Stomach (tissue), 9 donors: Measurements from ENCODE around the gene TMEM245. TPM values are rescaled to one million over a fixed set of nuclear protein-coding genes. Genes with fewer than 3 reads are reported as not detected.

Experiments used
- DNase-seq, 2 donors: peaks; one replicate each; pipeline versions ENCODE4 v3.0.0 to v3.0.0-alpha.2; 2013 to 2019
- H3K27ac ChIP-seq, 5 donors: fragments of 200-600 bp in 4 of 5; sonication (generic) in 4 of 5; one replicate each; pipeline ENCODE4 v1.5.1; 2013 to 2019; ENCODE audit warnings: mild to moderate bottlenecking in 1 of 5, moderate library complexity in 1 of 5
- H3K27me3 ChIP-seq, 3 donors: fragments of 200-600 bp; sonication (generic); one replicate each; pipeline ENCODE4 v1.5.1; 2017 to 2019; ENCODE audit warnings: mixed run types in 1 of 3
- H3K36me3 ChIP-seq, 4 donors: fragments of 200-600 bp; sonication (generic); 1 replicate in 3 of 4; 2 replicates in 1 of 4; pipeline ENCODE4 v1.5.1; 2016 to 2019
- H3K4me1 ChIP-seq, 4 donors: fragments of 200-600 bp; sonication (generic); one replicate each; pipeline ENCODE4 v1.5.1; 2016 to 2019
- H3K4me3 ChIP-seq, 4 donors: fragments of 200-600 bp; sonication (generic) in 3 of 4; one replicate each; pipeline ENCODE4 v1.5.1; 2016 to 2019; ENCODE audit warnings: mild to moderate bottlenecking in 1 of 4
- H3K9me3 ChIP-seq, 4 donors: fragments of 200-600 bp; sonication (generic); one replicate each; pipeline ENCODE4 v1.5.1; 2016 to 2019
- CTCF ChIP-seq, 7 experiments: fragments of 450-650 bp in 4 of 7; fragments of 200-600 bp in 3 of 7; sonication (generic) in 3 of 7; IDR thresholded peaks; one replicate each; pipeline ENCODE4 v1.5.1; 2016 to 2019; ENCODE audit warnings: antibody characterized with exemption in 7 of 7, control low read depth in 2 of 7, mild to moderate bottlenecking in 1 of 7
- EP300 ChIP-seq: sonication (generic); formaldehyde crosslinking; IDR thresholded peaks from one replicate; pipeline ENCODE4 v1.6.1; 2017; ENCODE audit warnings: antibody characterized with exemption
- POLR2A ChIP-seq, 4 donors: fragments of 450-650 bp; IDR thresholded peaks; one replicate each; pipeline ENCODE4 v1.6.1; 2016; ENCODE audit warnings: antibody characterized with exemption in 4 of 4, control low read depth in 2 of 4, mild to moderate bottlenecking in 1 of 4, moderate library complexity in 1 of 4
- POLR2AphosphoS5 ChIP-seq, 3 donors: sonication (generic); formaldehyde crosslinking; IDR thresholded peaks; one replicate each; pipeline ENCODE4 v1.6.1; 2016; ENCODE audit warnings: antibody characterized with exemption in 3 of 3
- WGBS, 5 donors: extraction: QIAGEN DNeasy Blood & Tissue Kit in 3 of 5; methylation state at CpG; one replicate each; pipeline versions ENCODE4 v1.1.5 to v1.1.7; 2013 to 2018; 5-methylcytosine and 5-hydroxymethylcytosine counted together
- intact Hi-C: fragments of 100-400 bp; cut with DNase I; formaldehyde crosslinking; loops from one replicate; pipeline ENCODE4 v1.15.1; 2023; ENCODE audit warnings: low total_unique reads
- polyA plus RNA-seq, 3 donors: library from polyadenylated mRNA; stranded (reverse); fragments of 200-250 nt; gene quantifications; one replicate each; pipeline ENCODE4 v1.2.3, GENCODE V29; 2013
- total RNA-seq, 5 donors: library from RNA; depleted of rRNA; stranded (reverse); fragments of >200 nt; gene quantifications; one replicate each; pipeline versions ENCODE4 v1.1.0 to v1.2.3, GENCODE V29; 2014 to 2016
- donor health status: healthy with polysubstance abuse.
- donor health status: Bipolar disorder and iron deficiency.
- donor health status: healthy.

The TMEM245 gene
- total and polyA plus RNA-seq, 8 donors, result 4.0 to 107 (median 35.5) TPM

DNA sequence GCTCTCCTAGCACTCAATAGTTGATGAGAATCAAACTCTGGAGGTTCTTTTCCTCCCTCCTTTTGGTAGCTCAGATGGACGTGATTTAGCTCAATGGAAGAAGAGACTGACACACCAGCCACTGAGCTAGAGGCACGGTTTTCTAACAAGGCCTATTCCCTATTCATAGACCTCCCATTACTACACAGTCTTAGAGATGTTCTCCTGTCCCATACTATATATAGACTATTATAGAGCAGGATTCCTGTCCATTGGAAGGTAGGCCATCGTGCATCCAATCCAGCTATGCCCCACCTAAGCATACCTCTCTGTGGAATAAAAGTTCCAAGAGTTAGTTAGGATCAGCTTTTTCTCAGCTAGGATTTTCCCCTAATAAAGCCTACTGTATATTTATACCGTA is 76.2 kb downstream of the TMEM245 start:
- 97 to 99% (median 98%) methylated on average over 4 of the region's 4 CpGs for WGBS, 5 donors
- no peak for DNase-seq
- Histone ChIP-seq H3K27ac (no peak overlapping the region), H3K4me3 (no peak overlapping the region), H3K27me3 (no peaks in the 10 kb centered on the region), H3K4me1 (no peaks in the 10 kb centered on the region), H3K36me3 (peaks cover 23 to 80% (median 72%) of the 10 kb centered on the region in 4 donors), H3K9me3 (no peaks in the 10 kb centered on the region)
- TF ChIP-seq POLR2AphosphoS5 (IDR thresholded peaks at IDR 0.05), result no peak
- no peak for TF ChIP-seq POLR2A (IDR thresholded peaks at IDR 0.05)
- TF ChIP-seq CTCF (IDR thresholded peaks at IDR 0.05), result no peak
- TF ChIP-seq EP300, result no peak
- intact Hi-C loops, result no loop called here

GRCh38 chr9:109040571-109040970 is 79.2 kb downstream of the TMEM245 start:
- peaks cover 3 to 66% (median 52%) of the 10 kb centered on the region in 4 donors for H3K36me3 ChIP-seq
- WGBS, 5 donors, result 97 to 98% (median 98%) methylated on average over 4 of the region's 4 CpGs
- intact Hi-C loops, result no loop called here
- peaks cover 3 to 24% (median 13%) of the 10 kb centered on the region in 4 donors for H3K4me1 ChIP-seq
- no peak overlapping the region for H3K27ac ChIP-seq
- no peaks in the 10 kb centered on the region for H3K9me3 ChIP-seq
- DNase-seq, result no peak
- TF ChIP-seq POLR2AphosphoS5 (IDR thresholded peaks at IDR 0.05) (no peak), CTCF (IDR thresholded peaks at IDR 0.05) (no peak), EP300 (no peak), POLR2A (IDR thresholded peaks at IDR 0.05) (no peak)
- H3K4me3 ChIP-seq, result no peak overlapping the region
- no peaks in the 10 kb centered on the region for H3K27me3 ChIP-seq

- Histone ChIP-seq H3K4me3 (no peak overlapping the region), H3K27ac (no peak overlapping the region), H3K4me1 (peaks cover 3 to 33% (median 15%) of the 10 kb centered on the region in 4 donors), H3K27me3 (no peaks in the 10 kb centered on the region), H3K36me3 (peaks cover 0 to 60% (median 47%) of the 10 kb centered on the region in 4 donors), H3K9me3 (no peaks in the 10 kb centered on the region)
- no peak for DNase-seq
- TF ChIP-seq POLR2A (IDR thresholded peaks at IDR 0.05) (no peak), EP300 (no peak), CTCF (IDR thresholded peaks at IDR 0.05) (no peak), POLR2AphosphoS5 (IDR thresholded peaks at IDR 0.05) (no peak)
- 90 to 97% (median 93%) methylated on average over 4 of the region's 4 CpGs for WGBS, 5 donors
- intact Hi-C loops, result no loop called here
Observed at GRCh38 chr9:109039539-109039938, 80.2 kb downstream of the TMEM245 start.

DNA sequence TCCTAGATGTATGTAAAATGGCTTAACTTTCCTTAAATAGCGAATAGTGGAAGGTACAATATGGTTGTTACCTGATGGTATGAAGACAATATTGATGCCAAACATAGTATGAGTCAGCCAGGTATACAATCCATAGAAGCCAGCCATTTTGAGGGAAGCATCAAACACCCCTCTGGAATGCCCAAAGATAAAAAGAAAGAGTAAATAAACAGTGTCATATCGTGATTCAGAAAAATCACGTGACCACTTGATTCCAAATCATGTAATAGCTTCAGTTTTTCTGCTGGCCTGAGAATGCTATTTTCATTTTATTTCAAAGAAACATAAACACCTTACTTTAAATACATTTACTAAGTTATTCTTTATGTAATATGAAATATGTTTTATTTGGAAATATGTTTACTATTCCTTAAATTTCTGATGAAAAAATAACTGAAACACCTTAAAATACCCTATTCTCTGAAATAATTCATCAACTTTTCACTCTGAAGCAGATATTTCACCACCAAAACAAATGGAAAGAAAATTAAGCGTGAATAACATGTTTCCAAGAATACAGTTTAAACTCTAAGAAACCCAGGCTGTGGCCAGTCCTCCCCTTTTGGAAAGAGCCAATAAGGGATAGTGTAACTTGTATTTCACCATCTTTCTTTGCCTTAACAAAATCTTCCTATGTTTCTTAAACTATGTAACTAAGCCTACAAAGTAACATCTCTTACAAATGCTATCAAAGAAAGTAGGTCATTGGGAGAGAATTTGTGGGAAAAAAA is 81.6 kb downstream of the TMEM245 start:
- Histone ChIP-seq H3K27ac (peak overlapping the region in 2 of 5 donors; percentile 3 to 61), H3K4me1 (peaks cover 3 to 36% (median 19%) of the 10 kb centered on the region in 4 donors), H3K4me3 (no peak overlapping the region), H3K36me3 (peaks cover 9 to 60% (median 46%) of the 10 kb centered on the region in 4 donors), H3K27me3 (no peaks in the 10 kb centered on the region), H3K9me3 (no peaks in the 10 kb centered on the region)
- intact Hi-C loops, result no loop called here
- no peak for TF ChIP-seq EP300
- no peak for TF ChIP-seq POLR2A (IDR thresholded peaks at IDR 0.05)
- no peak for TF ChIP-seq POLR2AphosphoS5 (IDR thresholded peaks at IDR 0.05)
- TF ChIP-seq CTCF (IDR thresholded peaks at IDR 0.05), result no peak
- 57 to 84% (median 82%) methylated on average over 4 of the region's 4 CpGs for WGBS, 5 donors
- DNase-seq, result no peak
